Measurements from ENCODE around the gene C16orf92. TPM values are rescaled to one million over a fixed set of nuclear protein-coding genes. Genes with fewer than 3 reads are reported as not detected.

Gene C16orf92
- total and polyA plus RNA-seq, 2 of the 13 experiments (the other 11 are each of a cell fraction or from before 2014, with no cell fraction given): not detected

DNA sequence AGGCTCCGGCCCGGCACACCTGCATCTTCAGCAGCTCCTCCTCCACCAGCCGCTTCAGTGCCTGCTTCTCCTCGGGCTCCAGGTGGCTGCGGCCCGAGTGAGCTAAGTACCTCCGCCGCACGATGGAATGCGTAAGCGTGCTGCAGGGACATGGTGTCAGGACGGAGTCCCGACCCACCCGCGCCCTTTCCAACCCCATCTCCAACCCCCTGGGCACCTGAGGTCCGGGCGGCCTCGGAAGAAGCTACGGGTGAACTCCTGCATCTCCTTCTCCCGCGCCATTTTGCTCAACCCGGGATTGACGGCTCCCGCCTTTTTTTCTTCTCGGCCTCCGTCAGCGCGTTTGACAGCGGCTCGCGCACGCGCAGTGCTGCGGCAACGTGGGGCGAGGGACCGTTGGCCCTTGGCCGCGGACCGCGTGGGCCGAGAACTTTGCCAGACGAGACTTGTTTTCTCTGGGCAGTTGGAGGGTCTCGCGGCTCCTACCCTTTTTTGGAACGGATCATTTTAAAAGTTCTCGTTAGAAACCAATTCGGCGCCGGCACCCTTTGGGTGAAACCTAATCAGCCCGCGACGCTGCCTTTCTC, 27.6 kb upstream of the C16orf92 start, which contains the start of gene HIRIP3 (continued):
- TF ChIP-seq, protein P1, sequence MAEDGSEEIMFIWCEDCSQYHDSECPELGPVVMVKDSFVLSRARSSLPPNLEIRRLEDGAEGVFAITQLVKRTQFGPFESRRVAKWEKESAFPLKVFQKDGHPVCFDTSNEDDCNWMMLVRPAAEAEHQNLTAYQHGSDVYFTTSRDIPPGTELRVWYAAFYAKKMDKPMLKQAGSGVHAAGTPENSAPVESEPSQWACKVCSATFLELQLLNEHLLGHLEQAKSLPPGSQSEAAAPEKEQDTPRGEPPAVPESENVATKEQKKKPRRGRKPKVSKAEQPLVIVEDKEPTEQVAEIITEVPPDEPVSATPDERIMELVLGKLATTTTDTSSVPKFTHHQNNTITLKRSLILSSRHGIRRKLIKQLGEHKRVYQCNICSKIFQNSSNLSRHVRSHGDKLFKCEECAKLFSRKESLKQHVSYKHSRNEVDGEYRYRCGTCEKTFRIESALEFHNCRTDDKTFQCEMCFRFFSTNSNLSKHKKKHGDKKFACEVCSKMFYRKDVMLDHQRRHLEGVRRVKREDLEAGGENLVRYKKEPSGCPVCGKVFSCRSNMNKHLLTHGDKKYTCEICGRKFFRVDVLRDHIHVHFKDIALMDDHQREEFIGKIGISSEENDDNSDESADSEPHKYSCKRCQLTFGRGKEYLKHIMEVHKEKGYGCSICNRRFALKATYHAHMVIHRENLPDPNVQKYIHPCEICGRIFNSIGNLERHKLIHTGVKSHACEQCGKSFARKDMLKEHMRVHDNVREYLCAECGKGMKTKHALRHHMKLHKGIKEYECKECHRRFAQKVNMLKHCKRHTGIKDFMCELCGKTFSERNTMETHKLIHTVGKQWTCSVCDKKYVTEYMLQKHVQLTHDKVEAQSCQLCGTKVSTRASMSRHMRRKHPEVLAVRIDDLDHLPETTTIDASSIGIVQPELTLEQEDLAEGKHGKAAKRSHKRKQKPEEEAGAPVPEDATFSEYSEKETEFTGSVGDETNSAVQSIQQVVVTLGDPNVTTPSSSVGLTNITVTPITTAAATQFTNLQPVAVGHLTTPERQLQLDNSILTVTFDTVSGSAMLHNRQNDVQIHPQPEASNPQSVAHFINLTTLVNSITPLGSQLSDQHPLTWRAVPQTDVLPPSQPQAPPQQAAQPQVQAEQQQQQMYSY (CRISPR knock-in tag; IDR thresholded peaks at IDR 0.05): no peak; the same call in 1 of the 2 replicates
- no peak for TF ChIP-seq AHR (CRISPR knock-in tag; IDR thresholded peaks at IDR 0.05)
- peak; percentile 85; the same call in 1 of the 2 replicates for TF ChIP-seq ZNF446 (CRISPR knock-in tag; IDR thresholded peaks at IDR 0.05)
- no peak for TF ChIP-seq PHF21A (CRISPR knock-in tag; IDR thresholded peaks at IDR 0.05)
- TF ChIP-seq MLLT10 (CRISPR knock-in tag; IDR thresholded peaks at IDR 0.05): no peak
- TF ChIP-seq GTF3A (CRISPR knock-in tag; conservative IDR thresholded peaks at IDR 0.05): no peak
- no peak for TF ChIP-seq PCBP2 (optimal IDR thresholded peaks at IDR 0.05; ENCODE audit: low read depth, low read length, poor library complexity, severe bottlenecking)
- TF ChIP-seq ZFP36 (IDR thresholded peaks at IDR 0.05; ENCODE audit: borderline replicate concordance, low read depth, low read length, partially characterized antibody): no peak
- TF ChIP-seq, protein P2, sequence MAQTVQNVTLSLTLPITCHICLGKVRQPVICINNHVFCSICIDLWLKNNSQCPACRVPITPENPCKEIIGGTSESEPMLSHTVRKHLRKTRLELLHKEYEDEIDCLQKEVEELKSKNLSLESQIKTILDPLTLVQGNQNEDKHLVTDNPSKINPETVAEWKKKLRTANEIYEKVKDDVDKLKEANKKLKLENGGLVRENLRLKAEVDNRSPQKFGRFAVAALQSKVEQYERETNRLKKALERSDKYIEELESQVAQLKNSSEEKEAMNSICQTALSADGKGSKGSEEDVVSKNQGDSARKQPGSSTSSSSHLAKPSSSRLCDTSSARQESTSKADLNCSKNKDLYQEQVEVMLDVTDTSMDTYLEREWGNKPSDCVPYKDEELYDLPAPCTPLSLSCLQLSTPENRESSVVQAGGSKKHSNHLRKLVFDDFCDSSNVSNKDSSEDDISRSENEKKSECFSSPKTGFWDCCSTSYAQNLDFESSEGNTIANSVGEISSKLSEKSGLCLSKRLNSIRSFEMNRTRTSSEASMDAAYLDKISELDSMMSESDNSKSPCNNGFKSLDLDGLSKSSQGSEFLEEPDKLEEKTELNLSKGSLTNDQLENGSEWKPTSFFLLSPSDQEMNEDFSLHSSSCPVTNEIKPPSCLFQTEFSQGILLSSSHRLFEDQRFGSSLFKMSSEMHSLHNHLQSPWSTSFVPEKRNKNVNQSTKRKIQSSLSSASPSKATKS (CRISPR knock-in tag; IDR thresholded peaks at IDR 0.05): no peak
- no peak for TF ChIP-seq ZNF317 (CRISPR knock-in tag; IDR thresholded peaks at IDR 0.05)
- TF ChIP-seq, protein P3, sequence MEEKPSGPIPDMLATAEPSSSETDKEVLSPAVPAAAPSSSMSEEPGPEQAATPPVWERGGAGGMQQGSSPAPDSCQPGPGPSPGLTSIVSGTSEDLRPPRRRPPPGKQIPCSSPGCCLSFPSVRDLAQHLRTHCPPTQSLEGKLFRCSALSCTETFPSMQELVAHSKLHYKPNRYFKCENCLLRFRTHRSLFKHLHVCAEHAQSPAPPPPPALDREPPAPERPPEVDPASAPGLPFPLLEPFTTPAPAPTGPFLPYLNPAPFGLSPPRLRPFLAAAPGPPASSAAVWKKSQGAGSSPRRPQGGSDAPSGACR (CRISPR knock-in tag; IDR thresholded peaks at IDR 0.05): no peak
- peak; percentile 82 for TF ChIP-seq ZMYM2 (CRISPR knock-in tag; IDR thresholded peaks at IDR 0.05)
- TF ChIP-seq REPIN1 (CRISPR knock-in tag; IDR thresholded peaks at IDR 0.05; ENCODE audit: borderline replicate concordance, low read depth): no peak
- no peak; the same call in 1 of the 2 replicates for TF ChIP-seq GATA4 (IDR thresholded peaks at IDR 0.05; ENCODE audit: borderline replicate concordance, low read depth)
- 0 out of 2 replicates have a peak, but pooled peaks have one; percentile 12 for TF ChIP-seq NR2F2 (IDR thresholded peaks at IDR 0.05; ENCODE audit: borderline replicate concordance, low read depth)
- peak; percentile 95 for TF ChIP-seq AGO2 (optimal IDR thresholded peaks at IDR 0.05; ENCODE audit: low read depth, low read length)
- TF ChIP-seq PRPF4 (IDR thresholded peaks at IDR 0.05; ENCODE audit: low read depth, low read length, poor library complexity, severe bottlenecking): no peak
- TF ChIP-seq EHMT2 (IDR thresholded peaks at IDR 0.05; ENCODE audit: borderline replicate concordance, low read depth, low read length): no peak; the same call in 1 of the 2 replicates
- TF ChIP-seq GLI4 (CRISPR knock-in tag; IDR thresholded peaks at IDR 0.05; ENCODE audit: borderline replicate concordance): no peak; the same call in 1 of the 2 replicates
- no peak for TF ChIP-seq CCAR2 (optimal IDR thresholded peaks at IDR 0.05; ENCODE audit: low read depth, low read length)
- TF ChIP-seq, protein P4, sequence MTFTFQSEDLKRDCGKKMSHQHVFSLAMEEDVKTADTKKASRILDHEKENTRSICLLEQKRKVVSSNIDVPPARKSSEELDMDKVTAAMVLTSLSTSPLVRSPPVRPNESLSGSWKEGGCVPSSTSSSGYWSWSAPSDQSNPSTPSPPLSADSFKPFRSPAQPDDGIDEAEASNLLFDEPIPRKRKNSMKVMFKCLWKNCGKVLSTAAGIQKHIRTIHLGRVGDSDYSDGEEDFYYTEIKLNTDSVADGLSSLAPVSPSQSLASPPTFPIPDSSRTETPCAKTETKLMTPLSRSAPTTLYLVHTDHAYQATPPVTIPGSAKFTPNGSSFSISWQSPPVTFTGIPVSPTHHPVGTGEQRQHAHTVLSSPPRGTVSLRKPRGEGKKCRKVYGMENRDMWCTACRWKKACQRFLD (CRISPR knock-in tag; IDR thresholded peaks at IDR 0.05; ENCODE audit: borderline replicate concordance): no peak
- no peak for TF ChIP-seq ZNF343 (CRISPR knock-in tag; IDR thresholded peaks at IDR 0.05)
- TF ChIP-seq ZNF274 (CRISPR knock-in tag; IDR thresholded peaks at IDR 0.05): peak; percentile 67
